Measurements from ENCODE around the gene PTGFRN.

DNA sequence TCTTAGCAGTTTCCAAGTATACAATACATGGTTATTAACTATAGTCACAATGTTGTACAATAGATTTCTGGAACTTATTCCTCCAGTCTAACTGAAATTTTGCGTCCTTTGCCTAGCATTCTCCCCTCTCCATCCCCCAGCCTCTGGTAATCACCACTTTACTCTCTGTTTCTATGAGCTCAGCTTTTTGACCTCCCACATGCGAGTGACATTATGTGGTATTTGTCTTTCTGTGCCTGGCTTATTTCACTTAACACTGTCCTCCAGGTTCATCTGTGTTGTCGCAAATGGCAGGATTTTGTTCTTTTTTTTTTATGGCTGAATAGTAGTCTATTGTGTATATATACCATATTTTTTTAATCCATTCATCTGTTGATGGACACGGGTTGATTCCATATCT lies 47.9 kb downstream of the PTGFRN start:
- TF ChIP-seq, protein P1, sequence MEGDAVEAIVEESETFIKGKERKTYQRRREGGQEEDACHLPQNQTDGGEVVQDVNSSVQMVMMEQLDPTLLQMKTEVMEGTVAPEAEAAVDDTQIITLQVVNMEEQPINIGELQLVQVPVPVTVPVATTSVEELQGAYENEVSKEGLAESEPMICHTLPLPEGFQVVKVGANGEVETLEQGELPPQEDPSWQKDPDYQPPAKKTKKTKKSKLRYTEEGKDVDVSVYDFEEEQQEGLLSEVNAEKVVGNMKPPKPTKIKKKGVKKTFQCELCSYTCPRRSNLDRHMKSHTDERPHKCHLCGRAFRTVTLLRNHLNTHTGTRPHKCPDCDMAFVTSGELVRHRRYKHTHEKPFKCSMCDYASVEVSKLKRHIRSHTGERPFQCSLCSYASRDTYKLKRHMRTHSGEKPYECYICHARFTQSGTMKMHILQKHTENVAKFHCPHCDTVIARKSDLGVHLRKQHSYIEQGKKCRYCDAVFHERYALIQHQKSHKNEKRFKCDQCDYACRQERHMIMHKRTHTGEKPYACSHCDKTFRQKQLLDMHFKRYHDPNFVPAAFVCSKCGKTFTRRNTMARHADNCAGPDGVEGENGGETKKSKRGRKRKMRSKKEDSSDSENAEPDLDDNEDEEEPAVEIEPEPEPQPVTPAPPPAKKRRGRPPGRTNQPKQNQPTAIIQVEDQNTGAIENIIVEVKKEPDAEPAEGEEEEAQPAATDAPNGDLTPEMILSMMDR (IDR thresholded peaks at IDR 0.05): no peak
- no peak for TF ChIP-seq EP300 (IDR thresholded peaks at IDR 0.05)
- no peak for TF ChIP-seq POLR2A (IDR thresholded peaks at IDR 0.05)
